MM.1S (cell line): Measurements from ENCODE around the gene GALNTL6.

Experiments used
- CTCF ChIP-seq: fragments of 300-600 bp; sonication (generic); IDR thresholded peaks from 2 replicates; pipeline ENCODE4 v1.5.1; 2016; ENCODE audit warnings: antibody characterized with exemption, low read length, mixed read lengths
- EZH2 ChIP-seq: fragments of 300-600 bp; sonication (generic); optimal IDR thresholded peaks from 2 replicates; pipeline ENCODE3; 2017; ENCODE audit warnings: low read depth, mild to moderate bottlenecking, antibody characterized with exemption, low read length, mixed read lengths
- EZH2phosphoT487 ChIP-seq: fragments of 300-600 bp; sonication (generic); IDR thresholded peaks from 2 replicates; pipeline ENCODE4 v1.6.1; 2018; ENCODE audit warnings: antibody characterized with exemption, low read length

- TF ChIP-seq CTCF (no peak), EZH2phosphoT487 (no peak), EZH2 (no peak)
These were observed 1150.5 kb downstream of the GALNTL6 start for GRCh38 chr4:172963498-172964294.
